ENCODE measurements around the gene HLA-DQB1. TPM values are rescaled to one million over a fixed set of nuclear protein-coding genes. Genes with fewer than 3 reads are reported as not detected.

Gene HLA-DQB1
- total and polyA plus RNA-seq, 2 donors (not counting 3 experiments of a cell fraction or from before 2014, with no cell fraction given), result not detected

- Histone ChIP-seq H3K27me3 (ENCODE audit: control insufficient read depth in 2 of 2, insufficient read depth in 2 of 2, low read length in 2 of 2) (peaks cover 1 to 12% of the 10 kb centered on the region in 2 experiments), H3K9ac (replicated peaks; ENCODE audit: extremely low read depth, insufficient read depth, low read length) (no peak overlapping the region), H3K79me2 (ENCODE audit: control insufficient read depth, insufficient read depth, low read length) (no peaks in the 10 kb centered on the region), H3K36me3 (ENCODE audit: control insufficient read depth in 2 of 2, extremely low read depth in 1 of 2, insufficient read depth in 2 of 2, low read length in 2 of 2) (no peaks in the 10 kb centered on the region), H3K27ac (ENCODE audit: insufficient read depth, low read depth, low read length) (no peak overlapping the region), H3K4me3 (replicated peaks in 1 of 3; ENCODE audit: insufficient read depth in 1 of 3, low read depth in 1 of 3, low read length in 3 of 3) (no peak overlapping the region), H3K4me2 (ENCODE audit: insufficient read depth, low read length) (no peak overlapping the region), H2AFZ (ENCODE audit: low read depth, low read length) (no peak overlapping the region), H3K9me1 (replicated peaks; ENCODE audit: control insufficient read depth, extremely low read depth, insufficient read depth, low read length) (no peaks in the 10 kb centered on the region), H4K20me1 (replicated peaks; ENCODE audit: control insufficient read depth, extremely low read depth, insufficient read depth, low read length) (no peaks in the 10 kb centered on the region), H3K9me3 (replicated peaks; ENCODE audit: control insufficient read depth, insufficient read depth, low read length) (no peaks in the 10 kb centered on the region), H3K4me1 (ENCODE audit: control insufficient read depth, extremely low read depth, insufficient read depth, low read length) (no peaks in the 10 kb centered on the region)
- TF ChIP-seq EZH2 (IDR thresholded peaks at IDR 0.05; ENCODE audit: borderline replicate concordance, low read depth, low read length, severe bottlenecking) (no peak), POLR2AphosphoS5 (IDR thresholded peaks at IDR 0.05; ENCODE audit: insufficient read depth, low read depth, low read length) (no peak), POLR2A (IDR thresholded peaks at IDR 0.05; ENCODE audit: low read depth, low read length) (no peak), MAX (IDR thresholded peaks at IDR 0.05; ENCODE audit: insufficient read depth, insufficient read length) (no peak), JUN (IDR thresholded peaks at IDR 0.05; ENCODE audit: borderline replicate concordance, insufficient read depth, insufficient read length, low read depth) (no peak), CTCF (IDR thresholded peaks at IDR 0.05; ENCODE audit: extremely low read depth in 1 of 2, insufficient read depth in 1 of 2, low read depth in 1 of 2, low read length in 2 of 2) (no peak)
- no TSS peak for BruUV-seq (replicated peaks)
- CTCF ChIA-PET, result no interaction called here
- no peak for DNase-seq (ENCODE audit: low read depth, low spot score)
- dilution Hi-C loops (cut with MboI; ENCODE audit: extremely low pct_ligation_motif_present, low sequenced_read_pairs) (no loop called here), intact Hi-C loops (cut with micrococcal nuclease) (no loop called here)
- POLR2A ChIA-PET, result no interaction called here
- no peak for FAIRE-seq
Observed at GRCh38 chr6:32664354-32664753, 2.1 kb downstream of the HLA-DQB1 start.

DNA sequence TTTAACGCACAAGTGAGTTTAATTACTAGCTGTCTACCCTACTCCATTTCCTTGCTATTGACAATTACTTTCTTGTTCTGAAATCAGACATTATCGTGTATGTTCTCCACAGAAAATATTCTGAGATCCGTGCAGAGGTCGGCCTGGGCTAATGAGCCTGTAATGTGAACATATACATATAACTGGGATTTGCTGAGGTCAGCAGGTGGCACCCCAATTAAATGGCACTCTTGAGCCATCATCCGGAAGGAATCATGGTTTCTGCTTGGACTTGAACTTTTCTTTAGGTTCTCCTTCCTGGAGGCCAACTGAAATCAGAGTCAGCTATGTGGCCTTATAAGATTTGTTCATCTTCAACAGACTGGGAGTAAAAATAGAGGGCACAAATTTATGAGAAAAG, 3.6 kb downstream of the HLA-DQB1 start:
- Histone ChIP-seq H2AFZ (ENCODE audit: low read depth, low read length) (no peak overlapping the region), H3K36me3 (ENCODE audit: control insufficient read depth in 2 of 2, extremely low read depth in 1 of 2, insufficient read depth in 2 of 2, low read length in 2 of 2) (no peaks in the 10 kb centered on the region), H3K27ac (ENCODE audit: insufficient read depth, low read depth, low read length) (no peak overlapping the region), H3K9ac (replicated peaks; ENCODE audit: extremely low read depth, insufficient read depth, low read length) (no peak overlapping the region), H3K79me2 (ENCODE audit: control insufficient read depth, insufficient read depth, low read length) (no peaks in the 10 kb centered on the region), H3K9me1 (replicated peaks; ENCODE audit: control insufficient read depth, extremely low read depth, insufficient read depth, low read length) (no peaks in the 10 kb centered on the region), H3K4me1 (ENCODE audit: control insufficient read depth, extremely low read depth, insufficient read depth, low read length) (no peaks in the 10 kb centered on the region), H3K9me3 (replicated peaks; ENCODE audit: control insufficient read depth, insufficient read depth, low read length) (no peaks in the 10 kb centered on the region), H4K20me1 (replicated peaks; ENCODE audit: control insufficient read depth, extremely low read depth, insufficient read depth, low read length) (no peaks in the 10 kb centered on the region), H3K4me2 (ENCODE audit: insufficient read depth, low read length) (no peak overlapping the region), H3K4me3 (replicated peaks in 1 of 3; ENCODE audit: insufficient read depth in 1 of 3, low read depth in 1 of 3, low read length in 3 of 3) (no peak overlapping the region), H3K27me3 (ENCODE audit: control insufficient read depth in 2 of 2, insufficient read depth in 2 of 2, low read length in 2 of 2) (peaks cover 1 to 12% of the 10 kb centered on the region in 2 experiments)
- no TSS peak for BruUV-seq (replicated peaks)
- FAIRE-seq (no peak), DNase-seq (ENCODE audit: low read depth, low spot score) (no peak)
- dilution Hi-C loops (cut with MboI; ENCODE audit: extremely low pct_ligation_motif_present, low sequenced_read_pairs), result no loop called here
- TF ChIP-seq POLR2A (IDR thresholded peaks at IDR 0.05; ENCODE audit: low read depth, low read length) (no peak), CTCF (IDR thresholded peaks at IDR 0.05; ENCODE audit: extremely low read depth in 1 of 2, insufficient read depth in 1 of 2, low read depth in 1 of 2, low read length in 2 of 2) (no peak), POLR2AphosphoS5 (IDR thresholded peaks at IDR 0.05; ENCODE audit: insufficient read depth, low read depth, low read length) (no peak), MAX (IDR thresholded peaks at IDR 0.05; ENCODE audit: insufficient read depth, insufficient read length) (no peak), GATA2 (IDR thresholded peaks at IDR 0.05; ENCODE audit: insufficient read depth, insufficient read length, low read depth, low read length) (no peak), MYC (IDR thresholded peaks at IDR 0.05; ENCODE audit: low read depth, low read length) (no peak), JUN (IDR thresholded peaks at IDR 0.05; ENCODE audit: borderline replicate concordance, insufficient read depth, insufficient read length, low read depth) (no peak), EZH2 (IDR thresholded peaks at IDR 0.05; ENCODE audit: borderline replicate concordance, low read depth, low read length, severe bottlenecking) (no peak), FOS (IDR thresholded peaks at IDR 0.05; ENCODE audit: borderline replicate concordance, insufficient read depth, low read length) (no peak)
- CTCF ChIA-PET, result no interaction called here
- POLR2A ChIA-PET, result no interaction called here
- intact Hi-C loops (cut with micrococcal nuclease), result loop anchor here (1.0 kb wide), 1 partner anchor 97 kb away; no protein-coding TSS in a partner anchor
